ENCODE measurements around the gene C14orf180. TPM values are rescaled to one million over a fixed set of nuclear protein-coding genes. Genes with fewer than 3 reads are reported as not detected.

C14orf180 gene
- total RNA-seq, 2 donors from 2014 or later: 0.32 TPM; not detected in 1

- TF ChIP-seq, protein P1, sequence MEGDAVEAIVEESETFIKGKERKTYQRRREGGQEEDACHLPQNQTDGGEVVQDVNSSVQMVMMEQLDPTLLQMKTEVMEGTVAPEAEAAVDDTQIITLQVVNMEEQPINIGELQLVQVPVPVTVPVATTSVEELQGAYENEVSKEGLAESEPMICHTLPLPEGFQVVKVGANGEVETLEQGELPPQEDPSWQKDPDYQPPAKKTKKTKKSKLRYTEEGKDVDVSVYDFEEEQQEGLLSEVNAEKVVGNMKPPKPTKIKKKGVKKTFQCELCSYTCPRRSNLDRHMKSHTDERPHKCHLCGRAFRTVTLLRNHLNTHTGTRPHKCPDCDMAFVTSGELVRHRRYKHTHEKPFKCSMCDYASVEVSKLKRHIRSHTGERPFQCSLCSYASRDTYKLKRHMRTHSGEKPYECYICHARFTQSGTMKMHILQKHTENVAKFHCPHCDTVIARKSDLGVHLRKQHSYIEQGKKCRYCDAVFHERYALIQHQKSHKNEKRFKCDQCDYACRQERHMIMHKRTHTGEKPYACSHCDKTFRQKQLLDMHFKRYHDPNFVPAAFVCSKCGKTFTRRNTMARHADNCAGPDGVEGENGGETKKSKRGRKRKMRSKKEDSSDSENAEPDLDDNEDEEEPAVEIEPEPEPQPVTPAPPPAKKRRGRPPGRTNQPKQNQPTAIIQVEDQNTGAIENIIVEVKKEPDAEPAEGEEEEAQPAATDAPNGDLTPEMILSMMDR (IDR thresholded peaks at IDR 0.05): no peak
- TF ChIP-seq POLR2A (IDR thresholded peaks at IDR 0.05) (no peak), POLR2AphosphoS5 (IDR thresholded peaks at IDR 0.05) (no peak)
- Histone ChIP-seq H3K27ac (no peak overlapping the region), H3K36me3 (no peaks in the 10 kb centered on the region), H3K27me3 (replicated peaks; ENCODE audit: insufficient read depth) (no peaks in the 10 kb centered on the region), H3K9me3 (no peaks in the 10 kb centered on the region), H3K4me3 (no peak overlapping the region), H3K4me1 (replicated peaks) (no peaks in the 10 kb centered on the region)
- intact Hi-C loops (cut with DNase I): no loop called here
- DNase-seq (ENCODE audit: low spot score): no peak
- WGBS: 82% methylated on average over 8 of the region's 8 CpGs
These were observed 13.2 kb downstream of the C14orf180 start for GRCh38 chr14:104592785-104593184.

GRCh38 chr14:104593241-104593701 lies 13.7 kb downstream of the C14orf180 start:
- Histone ChIP-seq H3K4me3 (no peak overlapping the region), H3K27ac (no peak overlapping the region), H3K36me3 (no peaks in the 10 kb centered on the region), H3K9me3 (no peaks in the 10 kb centered on the region), H3K4me1 (replicated peaks) (no peaks in the 10 kb centered on the region), H3K27me3 (replicated peaks; ENCODE audit: insufficient read depth) (no peaks in the 10 kb centered on the region)
- TF ChIP-seq, protein P1 (IDR thresholded peaks at IDR 0.05): no peak
- TF ChIP-seq POLR2AphosphoS5 (IDR thresholded peaks at IDR 0.05): no peak
- TF ChIP-seq POLR2A (IDR thresholded peaks at IDR 0.05): no peak
- intact Hi-C loops (cut with DNase I): no loop called here
- 74% methylated on average over 14 of the region's 18 CpGs for WGBS
- DNase-seq (ENCODE audit: low spot score): no peak

GRCh38 chr14:104593710-104594136 lies 14.2 kb downstream of the C14orf180 start:
- H3K36me3 ChIP-seq: no peaks in the 10 kb centered on the region
- no peak for DNase-seq (ENCODE audit: low spot score)
- H3K27me3 ChIP-seq (replicated peaks; ENCODE audit: insufficient read depth): no peaks in the 10 kb centered on the region
- TF ChIP-seq POLR2AphosphoS5 (IDR thresholded peaks at IDR 0.05): no peak
- no peak for TF ChIP-seq POLR2A (IDR thresholded peaks at IDR 0.05)
- TF ChIP-seq, protein P1 (IDR thresholded peaks at IDR 0.05): no peak
- no peaks in the 10 kb centered on the region for H3K4me1 ChIP-seq (replicated peaks)
- no peak overlapping the region for H3K4me3 ChIP-seq
- WGBS: 84% methylated on average over 12 of the region's 12 CpGs
- no peak overlapping the region for H3K27ac ChIP-seq
- H3K9me3 ChIP-seq: no peaks in the 10 kb centered on the region
- intact Hi-C loops (cut with DNase I): no loop called here

- no peaks in the 10 kb centered on the region for H3K9me3 ChIP-seq
- intact Hi-C loops (cut with DNase I): no loop called here
- no peaks in the 10 kb centered on the region for H3K27me3 ChIP-seq (replicated peaks; ENCODE audit: insufficient read depth)
- 84% methylated on average over 15 of the region's 15 CpGs for WGBS
- TF ChIP-seq POLR2AphosphoS5 (IDR thresholded peaks at IDR 0.05): no peak
- TF ChIP-seq, protein P1 (IDR thresholded peaks at IDR 0.05): no peak
- TF ChIP-seq POLR2A (IDR thresholded peaks at IDR 0.05): no peak
- DNase-seq (ENCODE audit: low spot score): no peak
- H3K4me3 ChIP-seq: no peak overlapping the region
- H3K36me3 ChIP-seq: no peaks in the 10 kb centered on the region
- H3K4me1 ChIP-seq (replicated peaks): no peaks in the 10 kb centered on the region
- H3K27ac ChIP-seq: no peak overlapping the region
These were observed 14.9 kb downstream of the C14orf180 start for GRCh38 chr14:104594310-104595046.

All from prostate gland (tissue), 2 donors.